ENCODE data around the gene DNAH6. TPM values are rescaled to one million over a fixed set of nuclear protein-coding genes. Genes with fewer than 3 reads are reported as not detected.

The DNAH6 gene
- total RNA-seq, 1 experiment from 2014 or later = 0.32 TPM

GRCh38 chr2:84816426-84817026, 300.2 kb downstream of the DNAH6 start:
- BruUV-seq (replicated peaks) = no TSS peak
- no peak overlapping the region for H3K4me3 Mint-ChIP-seq (ENCODE audit: unreplicated experiment)
- peaks cover 22% of the 10 kb centered on the region for H3K27me3 Mint-ChIP-seq (ENCODE audit: insufficient read depth, unreplicated experiment)
- no peak overlapping the region for H3K4me3 ChIP-seq (ENCODE audit: low read depth, low read length)
- H3K36me3 ChIP-seq (ENCODE audit: control insufficient read depth, insufficient read depth, low read length) = no peaks in the 10 kb centered on the region
- POLR2A ChIA-PET = no interaction called here
- CTCF ChIA-PET = no interaction called here
- H3K27me3 ChIP-seq (replicated peaks; ENCODE audit: control insufficient read depth, insufficient read depth, low read length) = no peaks in the 10 kb centered on the region
- no peaks in the 10 kb centered on the region for H3K36me3 Mint-ChIP-seq (ENCODE audit: insufficient read depth, unreplicated experiment)
- H3K9me3 ChIP-seq = no peaks in the 10 kb centered on the region
- DNase-seq = no peak
- TF ChIP-seq, protein P1, sequence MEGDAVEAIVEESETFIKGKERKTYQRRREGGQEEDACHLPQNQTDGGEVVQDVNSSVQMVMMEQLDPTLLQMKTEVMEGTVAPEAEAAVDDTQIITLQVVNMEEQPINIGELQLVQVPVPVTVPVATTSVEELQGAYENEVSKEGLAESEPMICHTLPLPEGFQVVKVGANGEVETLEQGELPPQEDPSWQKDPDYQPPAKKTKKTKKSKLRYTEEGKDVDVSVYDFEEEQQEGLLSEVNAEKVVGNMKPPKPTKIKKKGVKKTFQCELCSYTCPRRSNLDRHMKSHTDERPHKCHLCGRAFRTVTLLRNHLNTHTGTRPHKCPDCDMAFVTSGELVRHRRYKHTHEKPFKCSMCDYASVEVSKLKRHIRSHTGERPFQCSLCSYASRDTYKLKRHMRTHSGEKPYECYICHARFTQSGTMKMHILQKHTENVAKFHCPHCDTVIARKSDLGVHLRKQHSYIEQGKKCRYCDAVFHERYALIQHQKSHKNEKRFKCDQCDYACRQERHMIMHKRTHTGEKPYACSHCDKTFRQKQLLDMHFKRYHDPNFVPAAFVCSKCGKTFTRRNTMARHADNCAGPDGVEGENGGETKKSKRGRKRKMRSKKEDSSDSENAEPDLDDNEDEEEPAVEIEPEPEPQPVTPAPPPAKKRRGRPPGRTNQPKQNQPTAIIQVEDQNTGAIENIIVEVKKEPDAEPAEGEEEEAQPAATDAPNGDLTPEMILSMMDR (IDR thresholded peaks at IDR 0.05; ENCODE audit: insufficient read depth in 1 of 2, low read depth in 1 of 2, low read length in 1 of 2, severe bottlenecking in 1 of 2, unreplicated experiment in 1 of 2) = no peak
- intact Hi-C loops (cut with micrococcal nuclease; ENCODE audit: unreplicated experiment) = no loop called here
- H3K27ac Mint-ChIP-seq (ENCODE audit: unreplicated experiment) = no peak overlapping the region
- H3K4me1 ChIP-seq = no peaks in the 10 kb centered on the region
- H3K4me1 Mint-ChIP-seq (ENCODE audit: low read depth, unreplicated experiment) = no peaks in the 10 kb centered on the region
- H3K9me3 Mint-ChIP-seq (ENCODE audit: unreplicated experiment) = no peaks in the 10 kb centered on the region

GRCh38 chr2:84817239-84817655, 300.9 kb downstream of the DNAH6 start:
- Histone ChIP-seq H3K4me3 (ENCODE audit: low read depth, low read length) (no peak overlapping the region), H3K9me3 (no peaks in the 10 kb centered on the region), H3K4me1 (no peaks in the 10 kb centered on the region), H3K36me3 (ENCODE audit: control insufficient read depth, insufficient read depth, low read length) (no peaks in the 10 kb centered on the region), H3K27me3 (replicated peaks; ENCODE audit: control insufficient read depth, insufficient read depth, low read length) (no peaks in the 10 kb centered on the region)
- no peaks in the 10 kb centered on the region for H3K36me3 Mint-ChIP-seq (ENCODE audit: insufficient read depth, unreplicated experiment)
- no peak for DNase-seq
- H3K27me3 Mint-ChIP-seq (ENCODE audit: insufficient read depth, unreplicated experiment) = peaks cover 19% of the 10 kb centered on the region
- intact Hi-C loops (cut with micrococcal nuclease; ENCODE audit: unreplicated experiment) = no loop called here
- no peak overlapping the region for H3K27ac Mint-ChIP-seq (ENCODE audit: unreplicated experiment)
- no peak overlapping the region for H3K4me3 Mint-ChIP-seq (ENCODE audit: unreplicated experiment)
- CTCF ChIA-PET = no interaction called here
- POLR2A ChIA-PET = no interaction called here
- no peaks in the 10 kb centered on the region for H3K4me1 Mint-ChIP-seq (ENCODE audit: low read depth, unreplicated experiment)
- TF ChIP-seq, protein P1 (IDR thresholded peaks at IDR 0.05; ENCODE audit: insufficient read depth in 1 of 2, low read depth in 1 of 2, low read length in 1 of 2, severe bottlenecking in 1 of 2, unreplicated experiment in 1 of 2) = no peak
- no peaks in the 10 kb centered on the region for H3K9me3 Mint-ChIP-seq (ENCODE audit: unreplicated experiment)
- BruUV-seq (replicated peaks) = no TSS peak

- peaks cover 9% of the 10 kb centered on the region for H3K27me3 Mint-ChIP-seq (ENCODE audit: insufficient read depth, unreplicated experiment)
- Histone ChIP-seq H3K27me3 (replicated peaks; ENCODE audit: control insufficient read depth, insufficient read depth, low read length) (no peaks in the 10 kb centered on the region), H3K9me3 (no peaks in the 10 kb centered on the region), H3K36me3 (ENCODE audit: control insufficient read depth, insufficient read depth, low read length) (no peaks in the 10 kb centered on the region), H3K4me3 (ENCODE audit: low read depth, low read length) (no peak overlapping the region), H3K4me1 (no peaks in the 10 kb centered on the region)
- TF ChIP-seq, protein P1 (IDR thresholded peaks at IDR 0.05; ENCODE audit: insufficient read depth in 1 of 2, low read depth in 1 of 2, low read length in 1 of 2, severe bottlenecking in 1 of 2, unreplicated experiment in 1 of 2) = no peak
- DNase-seq = no peak
- no peaks in the 10 kb centered on the region for H3K9me3 Mint-ChIP-seq (ENCODE audit: unreplicated experiment)
- intact Hi-C loops (cut with micrococcal nuclease; ENCODE audit: unreplicated experiment) = no loop called here
- H3K36me3 Mint-ChIP-seq (ENCODE audit: insufficient read depth, unreplicated experiment) = no peaks in the 10 kb centered on the region
- CTCF ChIA-PET = no interaction called here
- POLR2A ChIA-PET = no interaction called here
- H3K4me1 Mint-ChIP-seq (ENCODE audit: low read depth, unreplicated experiment) = no peaks in the 10 kb centered on the region
- BruUV-seq (replicated peaks) = no TSS peak
- no peak overlapping the region for H3K27ac Mint-ChIP-seq (ENCODE audit: unreplicated experiment)
- H3K4me3 Mint-ChIP-seq (ENCODE audit: unreplicated experiment) = no peak overlapping the region
Observed at GRCh38 chr2:84821806-84822205, 305.5 kb downstream of the DNAH6 start.

Measured in Caco-2 (cell line).